ENCODE data around the gene GALNTL6. TPM values are rescaled to one million over a fixed set of nuclear protein-coding genes. Genes with fewer than 3 reads are reported as not detected.

The GALNTL6 gene
- total RNA-seq, 1 donor from 2014 or later = not detected

DNA sequence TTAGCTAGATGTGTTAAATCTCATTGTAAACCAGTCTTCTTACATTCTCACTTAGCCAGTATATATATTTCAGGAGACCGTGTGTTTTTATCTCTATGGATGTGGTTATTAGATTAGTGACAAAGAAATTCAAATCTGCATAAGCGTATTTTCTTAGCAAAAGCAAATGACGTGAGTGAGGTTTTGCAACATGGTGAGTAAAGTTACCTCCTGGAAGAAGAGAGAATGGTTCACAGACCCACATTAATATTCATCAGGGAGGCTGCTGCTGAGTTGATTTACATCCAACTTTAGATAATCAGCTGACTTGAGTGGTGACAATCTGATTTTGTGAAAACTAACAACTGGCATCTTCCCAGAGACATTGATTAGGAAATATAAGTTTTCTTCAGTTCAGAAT is 765.5 kb downstream of the GALNTL6 start:
- no peak for DNase-seq

DNA sequence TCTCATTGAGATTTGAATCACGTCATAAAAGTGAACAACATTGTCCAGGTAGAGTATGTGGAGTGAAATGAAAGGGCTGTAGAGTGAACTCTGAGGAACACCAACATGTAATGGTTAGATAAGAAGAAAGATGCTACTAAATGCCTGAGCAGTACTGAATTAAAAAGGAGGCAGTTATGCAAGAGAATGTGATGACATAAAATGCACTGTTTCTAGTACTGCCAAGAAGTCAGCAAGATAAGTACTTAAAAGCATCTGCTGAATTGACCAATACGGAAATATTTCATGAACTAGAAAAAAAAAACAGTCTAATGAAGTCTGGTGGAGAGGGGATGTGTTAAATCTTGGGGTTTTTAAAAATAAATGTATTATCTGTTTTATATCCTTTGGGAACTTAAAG is 771.6 kb downstream of the GALNTL6 start:
- DNase-seq = no peak

DNA sequence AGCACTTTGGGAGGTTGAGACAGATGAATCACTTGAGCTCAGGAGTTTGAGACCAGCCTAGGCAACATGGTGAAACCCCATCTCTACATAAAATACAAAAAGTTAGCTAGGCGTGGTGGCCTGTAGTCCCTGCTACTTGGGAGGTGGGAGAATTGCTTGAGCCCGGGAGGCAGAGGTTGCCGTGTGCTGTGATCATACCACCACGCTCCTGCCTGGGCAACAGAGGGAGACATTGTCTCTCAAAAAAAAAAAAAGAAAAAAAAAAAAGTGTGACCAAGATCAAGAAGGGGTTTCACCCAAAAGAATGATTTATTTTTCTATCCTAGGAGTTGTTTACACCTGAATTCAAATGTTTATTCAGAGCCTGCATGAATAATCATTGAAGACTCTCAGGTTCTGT is 783.0 kb downstream of the GALNTL6 start:
- DNase-seq = no peak

DNA sequence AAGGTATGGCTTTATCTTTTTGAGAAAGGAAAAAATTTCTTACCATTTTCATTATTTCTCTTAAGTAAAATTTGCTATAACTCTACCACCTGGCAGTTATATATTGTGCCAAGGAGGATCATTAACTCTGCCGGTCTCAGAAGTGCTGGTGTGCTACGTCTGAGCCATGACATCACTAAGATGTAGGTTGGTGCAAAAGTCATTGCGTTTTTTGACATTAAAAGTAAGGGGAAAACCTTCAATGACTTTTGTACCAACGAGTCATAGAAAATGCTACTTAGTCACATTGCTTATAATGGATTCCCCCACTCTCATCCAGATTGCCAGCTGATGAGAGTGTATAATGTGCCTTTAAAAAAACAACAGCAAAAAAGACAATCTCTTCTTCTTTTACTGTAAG is 786.4 kb downstream of the GALNTL6 start:
- no peak for DNase-seq

DNA sequence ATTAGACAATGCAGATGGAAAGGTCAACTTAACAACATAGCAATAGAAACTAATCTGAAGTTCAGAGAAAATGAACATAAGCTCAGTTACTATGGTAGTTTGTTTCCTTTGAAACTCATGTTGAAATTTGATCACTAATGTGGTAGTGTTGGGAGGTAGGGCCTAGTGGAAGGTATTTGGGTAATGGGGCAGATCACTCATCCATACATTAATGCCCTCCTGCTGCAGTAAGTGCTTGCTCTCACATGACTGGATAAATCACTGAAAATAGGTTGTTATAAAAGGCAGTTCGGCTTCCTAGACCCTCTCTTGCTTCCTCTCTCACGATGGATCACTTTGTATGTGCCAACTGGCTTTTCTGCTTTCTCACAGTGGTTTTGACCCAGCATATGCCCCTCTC is 788.0 kb downstream of the GALNTL6 start:
- DNase-seq = no peak

DNA sequence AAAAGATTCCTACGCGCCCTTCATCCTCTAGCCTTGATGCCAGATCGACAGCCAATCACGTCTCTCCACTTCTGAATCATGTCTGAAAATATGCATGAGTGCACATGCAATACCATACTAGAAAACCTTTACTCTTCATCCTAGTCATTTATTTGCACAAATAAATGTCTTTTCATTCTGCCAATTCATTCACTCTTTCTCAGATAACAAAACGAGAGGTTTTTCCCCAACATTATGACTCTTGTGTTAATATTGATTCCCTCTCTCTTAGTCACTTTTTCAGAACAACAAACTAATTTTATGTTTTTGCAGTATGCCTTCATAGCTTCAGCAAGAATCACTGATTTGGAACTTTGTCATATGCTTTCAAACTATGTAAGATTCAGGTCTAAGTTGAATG is 806.0 kb downstream of the GALNTL6 start:
- DNase-seq = no peak

DNA sequence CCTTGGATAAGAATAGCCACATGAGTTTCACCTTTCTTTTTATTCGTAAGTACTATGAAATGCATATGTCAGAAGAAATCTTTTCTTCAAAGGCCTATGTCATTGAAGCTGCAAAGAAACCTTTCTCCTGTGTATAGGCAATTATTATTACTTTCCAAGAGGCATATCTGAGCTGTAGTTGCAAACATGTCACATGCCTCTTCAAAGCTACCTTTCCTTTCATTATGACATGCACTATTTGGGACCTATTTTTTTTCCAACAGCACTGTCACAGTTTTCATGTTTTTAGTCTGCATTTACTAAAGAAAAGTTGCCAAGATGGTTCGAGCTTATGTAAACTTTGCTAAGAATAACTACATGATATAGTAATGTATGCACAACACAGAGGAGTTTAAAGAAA is 806.6 kb downstream of the GALNTL6 start:
- no peak for DNase-seq

DNA sequence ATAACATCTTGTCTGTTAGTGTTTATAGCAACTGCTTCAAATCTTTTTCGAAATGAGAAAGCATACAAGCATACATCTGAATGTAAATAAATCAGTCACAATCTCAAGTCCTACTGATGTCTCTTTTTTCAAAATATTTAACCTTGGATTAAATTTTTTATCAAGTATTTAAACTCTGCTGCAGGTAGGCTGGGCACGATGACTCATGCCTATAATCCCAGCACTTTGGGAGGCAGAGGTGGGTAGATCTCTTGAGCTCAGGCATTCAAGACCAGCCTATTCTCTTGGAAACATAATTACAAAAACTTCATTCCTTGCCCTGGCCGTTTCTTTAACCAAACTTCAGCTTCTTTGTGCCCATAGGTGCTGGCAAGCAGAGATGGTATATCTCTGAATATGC is 815.1 kb downstream of the GALNTL6 start:
- DNase-seq = no peak

DNA sequence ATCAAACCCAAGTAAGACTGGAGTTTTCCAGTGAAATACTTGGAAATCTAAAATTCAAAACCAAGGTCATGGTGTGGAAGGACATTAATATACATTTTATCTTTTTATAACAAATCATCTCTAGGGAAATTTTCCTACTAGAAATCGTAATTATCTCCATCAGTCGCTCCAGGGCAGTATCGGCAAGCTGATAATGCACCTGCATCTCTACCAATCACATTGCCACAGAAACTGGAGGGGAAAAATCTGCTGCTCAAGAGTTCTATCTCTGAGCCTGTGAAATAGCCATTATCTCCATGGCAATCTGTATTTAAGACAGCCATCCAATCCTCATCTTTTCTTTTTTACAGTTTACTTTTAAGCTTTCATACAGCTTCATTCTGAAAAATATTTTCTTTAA is 817.1 kb downstream of the GALNTL6 start:
- no peak for DNase-seq

DNA sequence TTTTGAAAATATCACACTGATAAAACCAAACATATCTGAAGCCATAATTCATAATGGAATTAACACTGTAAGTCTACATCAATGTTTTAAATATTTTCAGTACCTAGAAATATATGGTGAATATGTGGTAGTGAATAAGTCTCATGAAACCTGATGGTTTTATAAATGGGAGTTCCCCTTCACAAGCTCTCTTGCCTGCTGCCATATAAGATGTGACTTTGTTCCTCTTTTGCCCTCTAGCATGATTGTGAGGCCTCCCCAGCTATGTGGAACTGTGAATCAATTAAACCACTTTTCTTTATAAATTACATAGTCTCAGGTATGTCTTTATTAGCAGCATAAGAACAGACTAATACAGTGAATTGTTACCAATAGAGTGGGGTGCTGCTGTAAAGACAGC is 818.6 kb downstream of the GALNTL6 start:
- DNase-seq = no peak

DNA sequence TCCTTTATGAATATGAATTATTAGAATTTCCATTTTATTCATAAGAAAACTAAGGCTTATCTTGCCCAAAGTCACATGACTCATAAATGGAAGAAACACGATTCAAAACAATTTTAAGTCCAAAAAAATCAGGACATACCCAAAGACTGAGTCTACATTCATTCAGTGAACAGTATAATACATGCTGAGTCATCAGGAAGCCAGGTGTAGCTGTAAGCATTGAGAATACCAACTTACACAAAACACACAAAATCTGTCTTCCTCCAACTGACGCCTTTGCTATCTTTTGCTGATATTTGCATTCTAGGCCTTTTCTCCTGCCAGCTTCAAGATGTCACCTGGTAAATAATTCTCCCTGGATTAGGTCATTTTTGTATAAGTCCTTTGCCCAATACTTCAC is 835.3 kb downstream of the GALNTL6 start:
- DNase-seq = no peak

DNA sequence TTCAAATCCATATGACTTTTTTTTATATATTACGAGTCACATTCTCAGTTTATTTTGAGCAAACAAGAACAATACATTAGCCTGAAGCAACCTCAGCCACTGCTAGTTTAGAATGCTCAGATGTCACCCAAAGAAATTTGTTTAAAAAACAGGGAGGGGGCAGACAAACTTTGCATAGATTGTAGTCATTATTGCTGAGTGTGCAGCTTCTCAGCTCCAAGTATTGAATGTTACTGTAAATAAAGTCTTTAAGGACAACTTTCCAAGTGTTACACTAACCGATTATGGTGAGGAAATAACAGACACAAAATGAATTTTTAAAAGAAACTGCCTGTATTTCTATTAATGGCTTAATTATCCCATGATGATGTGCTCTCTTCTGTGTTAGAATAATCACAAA is 835.9 kb downstream of the GALNTL6 start:
- no peak for DNase-seq

DNA sequence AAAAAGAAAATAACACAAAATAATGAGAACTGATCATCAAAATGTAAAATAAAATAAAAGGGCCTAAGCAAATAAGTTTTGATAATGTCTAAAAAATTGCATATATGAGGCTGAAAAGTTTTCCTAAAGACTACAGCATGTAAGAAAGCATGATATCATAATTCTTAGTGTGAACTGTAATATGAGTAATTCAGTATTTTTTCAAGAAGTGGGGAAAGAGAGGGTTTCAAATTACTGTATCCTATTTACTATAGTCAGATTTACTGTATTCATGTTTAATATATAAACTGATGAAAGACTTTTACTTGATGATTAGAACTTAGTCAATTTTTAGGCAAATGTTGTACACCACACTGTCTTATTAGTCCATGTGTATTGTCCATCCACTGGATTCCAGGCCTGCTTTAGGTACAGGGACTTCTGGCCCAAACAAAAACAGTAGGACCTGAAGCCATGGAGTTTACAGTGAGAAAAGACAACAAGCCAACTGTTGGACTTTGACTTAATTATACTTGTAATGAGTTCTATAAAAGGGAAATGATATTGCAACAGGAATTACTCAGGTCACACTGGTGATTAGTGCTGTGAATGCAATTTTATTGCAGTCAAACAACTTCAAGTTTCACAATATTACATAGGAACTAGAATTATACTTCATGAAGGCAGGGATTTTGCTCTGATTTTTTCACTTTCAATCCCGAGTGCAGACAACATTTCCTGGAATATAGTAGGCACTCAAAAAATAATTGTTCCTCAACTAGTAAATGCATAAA is 837.7 kb downstream of the GALNTL6 start:
- DNase-seq = no peak

DNA sequence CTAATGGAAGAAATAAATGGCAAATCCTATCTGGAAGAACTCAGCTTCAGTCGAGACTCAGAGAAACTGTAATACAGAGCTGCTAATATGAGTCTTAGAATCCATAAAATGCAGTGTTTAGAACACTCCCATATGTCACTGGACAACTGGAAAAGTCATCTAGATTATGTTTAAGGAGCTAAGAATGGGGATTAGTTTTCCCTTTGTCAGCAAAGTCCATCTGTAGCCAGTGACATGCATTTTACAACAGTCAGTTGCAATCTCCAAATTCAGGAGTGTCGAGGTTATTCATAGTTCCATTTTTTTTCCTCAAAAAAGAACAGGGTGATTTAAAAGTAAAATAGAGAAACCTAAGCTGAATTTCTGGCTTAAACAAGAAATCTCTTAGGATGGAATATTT is 838.8 kb downstream of the GALNTL6 start:
- DNase-seq = no peak

DNA sequence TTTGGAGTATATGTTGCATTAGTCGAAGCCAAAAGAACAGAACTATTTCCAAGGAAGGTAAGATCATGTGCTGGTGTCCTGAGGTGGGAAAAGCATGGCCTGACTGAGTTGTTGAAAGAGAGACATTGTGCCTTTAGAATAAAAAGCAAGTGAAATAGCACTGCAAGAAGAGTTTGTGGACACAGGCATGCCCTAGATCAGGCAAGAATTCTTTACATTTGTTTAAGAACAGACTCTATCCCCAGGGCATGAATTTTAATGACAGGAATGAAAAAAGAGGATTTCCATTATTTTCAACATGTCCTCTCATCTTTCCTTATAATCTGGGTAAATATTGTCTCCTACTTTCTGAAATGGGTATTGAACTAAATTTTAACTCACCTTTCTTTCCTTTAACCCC is 839.2 kb downstream of the GALNTL6 start:
- DNase-seq = no peak

DNA sequence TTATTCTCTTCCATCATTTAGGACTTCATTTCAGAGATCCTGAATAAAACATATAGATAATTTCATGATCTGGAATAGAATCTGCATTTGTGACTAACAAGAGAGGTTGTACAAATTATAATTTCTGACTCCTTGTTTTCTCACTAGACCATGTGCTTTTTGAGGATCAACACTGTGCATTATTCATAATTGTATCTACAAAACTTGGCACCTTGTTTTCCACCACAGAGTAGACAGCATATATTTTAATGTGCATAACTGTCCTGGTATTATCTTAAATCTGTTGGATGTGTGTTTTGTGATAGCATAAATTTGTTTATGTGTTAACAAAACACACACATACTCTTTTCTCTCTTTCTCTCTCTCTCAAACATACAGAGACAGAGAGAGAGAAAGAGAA is 840.5 kb downstream of the GALNTL6 start:
- no peak for DNase-seq

DNA sequence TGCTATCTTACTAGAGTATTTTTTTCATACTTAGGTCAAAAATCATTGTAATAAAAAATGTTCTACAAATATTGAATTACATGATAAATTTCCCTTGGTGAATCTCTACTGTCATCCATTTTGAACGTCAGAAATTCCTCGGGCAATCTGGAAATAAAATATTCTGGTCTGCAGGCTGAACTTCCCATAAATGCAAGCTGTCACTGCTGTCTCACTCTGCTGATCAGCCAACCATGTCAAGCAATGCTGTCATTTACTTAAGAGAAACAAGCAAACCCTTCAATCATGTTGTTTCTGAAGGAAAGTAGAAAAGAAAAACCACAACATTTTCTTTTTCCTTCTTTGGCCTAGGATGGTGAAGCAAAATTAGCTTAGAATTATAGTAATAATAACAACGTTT is 841.3 kb downstream of the GALNTL6 start:
- DNase-seq = no peak

DNA sequence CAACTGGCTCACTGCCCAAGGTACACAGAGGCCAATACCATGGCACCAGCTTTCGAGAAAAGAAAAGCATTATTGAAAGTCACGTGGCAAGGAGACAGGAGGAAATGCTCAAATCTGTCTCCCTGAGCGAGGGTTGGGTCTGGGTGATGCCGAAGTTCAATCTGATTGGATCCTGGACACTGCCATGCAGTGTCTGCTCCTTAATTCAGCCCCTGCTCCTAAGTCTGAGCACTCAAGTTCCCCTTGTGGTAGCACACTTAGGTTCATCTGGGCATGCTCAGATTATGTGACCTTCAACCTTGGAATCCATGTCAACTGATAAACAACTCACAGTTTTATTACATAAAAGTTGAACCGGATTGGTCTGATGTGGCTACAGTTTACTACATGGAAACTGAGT is 842.9 kb downstream of the GALNTL6 start:
- no peak for DNase-seq

DNA sequence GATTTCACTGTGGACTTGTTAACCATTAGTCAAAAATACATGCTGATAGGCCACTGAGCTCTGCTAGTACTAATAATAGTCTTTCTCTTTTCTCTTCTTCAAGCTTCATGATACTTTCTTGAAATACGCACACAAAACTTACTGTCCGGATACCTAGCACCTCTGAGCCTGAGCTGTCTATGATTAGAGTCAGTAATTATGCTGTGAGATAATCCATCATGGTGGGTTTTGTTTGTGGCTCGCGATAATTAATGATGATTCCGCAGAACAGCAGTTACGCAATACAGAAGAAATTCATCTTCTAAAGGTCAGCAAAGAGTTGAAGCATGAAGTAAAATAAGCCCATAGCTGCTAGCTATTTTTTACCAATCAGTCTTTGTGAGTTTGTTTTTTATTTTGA is 843.9 kb downstream of the GALNTL6 start:
- DNase-seq = no peak

DNA sequence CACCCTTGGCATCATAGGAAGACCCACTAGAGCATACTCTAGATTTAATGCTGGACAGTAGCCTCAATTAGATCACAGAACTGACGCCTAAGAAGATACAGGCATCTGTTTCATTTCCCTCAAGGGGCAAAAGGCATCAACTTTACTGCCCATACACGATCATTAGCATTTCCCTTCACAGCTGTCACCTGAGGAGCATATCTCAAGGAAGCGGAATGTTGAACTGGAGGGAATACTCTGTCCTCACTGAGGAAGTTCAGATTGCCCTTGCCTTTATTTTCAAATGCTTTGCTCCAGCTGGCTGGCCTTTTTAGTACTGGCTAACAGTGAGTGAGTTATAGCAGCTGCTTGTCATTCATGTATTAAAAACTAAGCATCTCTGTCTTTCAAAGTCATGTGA is 847.0 kb downstream of the GALNTL6 start:
- no peak for DNase-seq

DNA sequence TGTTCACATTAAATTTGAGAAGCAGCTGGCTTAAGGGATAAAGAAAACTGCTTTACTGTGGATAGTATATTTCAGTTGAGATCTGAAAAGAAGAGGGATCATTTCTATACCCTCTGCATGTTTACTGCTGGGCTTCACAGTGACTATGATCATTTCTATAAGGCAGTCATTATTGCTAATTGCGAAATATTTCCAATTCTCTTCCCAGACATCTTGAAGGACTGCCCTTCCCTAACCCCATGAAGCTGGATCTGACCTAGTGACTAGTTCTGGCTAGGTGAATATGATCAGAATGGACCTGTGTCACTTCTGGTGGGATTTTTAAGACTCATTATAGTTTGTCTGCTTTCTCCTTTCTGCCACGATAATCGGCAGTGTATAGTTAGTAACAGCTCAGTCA is 848.9 kb downstream of the GALNTL6 start:
- no peak for DNase-seq

DNA sequence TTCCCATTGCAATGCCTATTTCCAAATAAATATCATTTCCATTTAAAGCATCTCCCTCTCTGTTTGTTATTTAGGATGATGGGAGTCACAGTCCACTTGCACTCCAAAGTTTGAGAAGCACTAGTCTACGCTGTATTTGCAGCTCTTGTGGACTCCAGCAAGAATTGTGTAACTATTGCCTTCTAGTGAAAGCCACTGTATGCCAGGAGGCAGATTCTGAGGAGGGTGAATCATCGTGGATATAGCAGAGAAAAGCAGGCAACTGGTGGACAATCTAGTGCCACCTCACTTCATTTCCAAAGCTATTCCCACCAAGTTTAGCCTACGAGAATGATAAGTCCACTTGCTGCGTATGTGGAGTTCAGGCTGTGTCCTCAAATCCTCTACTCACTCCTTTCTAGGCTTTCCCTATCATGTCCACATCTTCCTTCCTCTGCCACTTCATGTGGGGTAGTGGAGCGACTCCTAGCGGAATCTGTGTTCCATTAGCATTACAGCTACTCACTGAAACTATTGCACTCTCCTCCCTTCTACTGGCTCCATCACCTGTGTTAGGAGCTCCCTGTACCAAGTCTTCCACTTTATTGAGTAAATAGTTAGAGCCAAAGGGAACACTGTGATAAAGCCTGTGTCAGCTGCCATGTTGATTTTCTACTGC is 853.6 kb downstream of the GALNTL6 start:
- DNase-seq = no peak

DNA sequence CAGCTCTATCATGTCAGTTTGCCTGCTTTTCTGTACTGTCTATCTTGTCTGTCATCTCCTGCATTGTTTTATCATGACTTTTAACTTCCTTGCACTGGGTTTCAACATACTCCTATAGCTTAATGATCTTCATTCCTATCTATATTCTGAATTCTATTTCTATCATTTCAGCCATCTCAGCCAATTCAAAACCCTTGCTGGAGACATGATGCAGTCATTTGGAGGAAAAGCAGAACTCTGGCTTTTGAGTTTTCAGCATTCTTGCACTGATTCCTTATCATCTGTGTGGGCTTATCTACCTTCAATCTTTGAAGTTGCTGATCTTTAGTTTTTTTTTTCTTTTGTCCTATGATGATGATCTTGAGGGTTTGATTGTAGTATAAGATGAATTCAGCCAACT is 861.6 kb downstream of the GALNTL6 start:
- DNase-seq = no peak

DNA sequence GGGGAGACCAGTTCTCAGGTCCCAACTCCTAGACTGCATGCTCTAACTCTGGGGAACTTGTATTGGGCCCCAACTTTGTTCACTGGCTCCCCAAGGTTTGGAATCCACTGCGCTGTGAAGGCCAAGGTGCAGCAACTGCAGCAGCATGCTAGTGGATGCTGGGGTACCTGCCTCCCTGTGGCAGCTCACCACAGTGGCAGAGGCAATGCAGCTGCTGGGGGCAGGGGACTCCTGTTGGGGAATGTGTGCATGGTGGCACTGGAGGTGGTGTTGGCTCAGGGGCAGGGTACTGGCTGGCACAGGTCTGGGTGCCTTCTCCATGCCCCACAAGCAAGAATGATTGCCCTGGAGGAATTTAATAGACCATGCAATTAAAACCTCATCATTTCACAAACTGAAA is 862.0 kb downstream of the GALNTL6 start:
- no peak for DNase-seq

DNA sequence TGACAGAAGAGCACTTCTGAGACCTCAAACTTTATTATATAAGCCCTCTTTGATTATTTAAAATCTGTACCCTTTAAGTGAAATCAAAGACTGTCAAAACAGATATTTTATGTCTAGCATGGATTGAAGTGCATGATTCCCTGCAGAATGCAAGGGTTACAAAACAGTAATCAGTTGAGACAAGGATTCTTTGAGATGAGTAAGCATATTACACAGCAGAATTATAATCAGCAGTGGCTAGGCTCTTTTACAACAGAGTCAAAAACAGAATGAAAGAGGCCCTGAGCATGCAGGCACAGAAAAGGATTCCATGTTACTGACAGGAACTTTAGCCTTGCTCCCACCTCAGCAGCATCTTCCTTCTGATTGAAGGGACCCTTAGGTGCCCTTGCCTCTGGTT is 867.5 kb downstream of the GALNTL6 start:
- no peak for DNase-seq

All from dermis blood vessel endothelial cell (primary cell).